ENCODE results near the gene CASP8.
"Not testable (repeated sequence)": the region's sequence is repeated elsewhere in the genome, so short reads cannot be mapped to it uniquely, and the experiment has no call there.

CASP8 gene

GRCh38 chr2:201270293-201271001, 10.1 kb downstream of the CASP8 start:
- DNase-seq (ENCODE audit: low read depth), result no peak

- no peak for DNase-seq (ENCODE audit: low read depth)
Observed at GRCh38 chr2:201271917-201272316, 11.6 kb downstream of the CASP8 start.

- DNase-seq (ENCODE audit: low read depth), result no peak
Observed at GRCh38 chr2:201273330-201273983, 13.1 kb downstream of the CASP8 start.

GRCh38 chr2:201275069-201275468, 14.7 kb downstream of the CASP8 start:
- no peak for DNase-seq (ENCODE audit: low read depth)

GRCh38 chr2:201275990-201276389, 15.7 kb downstream of the CASP8 start:
- DNase-seq (ENCODE audit: low read depth), result no peak

- DNase-seq (ENCODE audit: low read depth), result no peak
Observed at GRCh38 chr2:201276511-201276910, 16.2 kb downstream of the CASP8 start.

- DNase-seq (ENCODE audit: low read depth), result no peak
Observed at GRCh38 chr2:201279079-201279478, 18.7 kb downstream of the CASP8 start.

GRCh38 chr2:201280191-201281040, 20.1 kb downstream of the CASP8 start:
- no peak for DNase-seq (ENCODE audit: low read depth)

- no peak for DNase-seq (ENCODE audit: low read depth)
Observed at GRCh38 chr2:201285499-201285898, 25.2 kb downstream of the CASP8 start.

- DNase-seq (ENCODE audit: low read depth), result not testable (repeated sequence)
Observed at GRCh38 chr2:201290457-201291148, 30.3 kb downstream of the CASP8 start.

GRCh38 chr2:201298462-201299052, 38.2 kb downstream of the CASP8 start:
- DNase-seq (ENCODE audit: low read depth), result peak; percentile 54

GRCh38 chr2:201299929-201300328, 39.6 kb downstream of the CASP8 start:
- not testable (repeated sequence) for DNase-seq (ENCODE audit: low read depth)

GRCh38 chr2:201307876-201308275, 47.5 kb downstream of the CASP8 start:
- no peak for DNase-seq (ENCODE audit: low read depth)

- DNase-seq (ENCODE audit: low read depth), result no peak
Observed at GRCh38 chr2:201308914-201309313, 48.6 kb downstream of the CASP8 start.

GRCh38 chr2:201313362-201313761, 53.0 kb downstream of the CASP8 start:
- DNase-seq (ENCODE audit: low read depth), result no peak

GRCh38 chr2:201319511-201319910, 59.2 kb downstream of the CASP8 start:
- DNase-seq (ENCODE audit: low read depth), result peak; percentile 17

- DNase-seq (ENCODE audit: low read depth), result no peak
Observed at GRCh38 chr2:201320257-201320656, 59.9 kb downstream of the CASP8 start.

- no peak for DNase-seq (ENCODE audit: low read depth)
Observed at GRCh38 chr2:201320701-201321100, 60.4 kb downstream of the CASP8 start.

- DNase-seq (ENCODE audit: low read depth), result no peak
Observed at GRCh38 chr2:201322772-201323171, 62.4 kb downstream of the CASP8 start.

- no peak for DNase-seq (ENCODE audit: low read depth)
Observed at GRCh38 chr2:201327678-201328077, 67.3 kb downstream of the CASP8 start.

- no peak for DNase-seq (ENCODE audit: low read depth)
Observed at GRCh38 chr2:201329409-201329808, 69.1 kb downstream of the CASP8 start.

Data from EH (cell line).